ELF-1 (cell line): ENCODE results near the gene MOCOS.
A peak's percentile ranks its signal among the peaks of the same experiment; 100 is the strongest.
"Not testable (repeated sequence)": the region's sequence is repeated elsewhere in the genome, so short reads cannot be mapped to it uniquely, and the experiment has no call there.

ENCODE experiments used
- DNase-seq: peaks from one replicate; pipeline ENCODE4 v3.0.0-alpha.2; 2016; ENCODE audit warnings: low read depth, low spot score

MOCOS gene

GRCh38 chr18:36199691-36200295, 12.5 kb downstream of the MOCOS start:
- DNase-seq, result no peak

- DNase-seq, result no peak
Observed at GRCh38 chr18:36200354-36200771, 13.1 kb downstream of the MOCOS start.

- no peak for DNase-seq
Observed at GRCh38 chr18:36201765-36202164, 14.5 kb downstream of the MOCOS start.

GRCh38 chr18:36203360-36203895, 16.1 kb downstream of the MOCOS start:
- DNase-seq, result no peak

GRCh38 chr18:36205166-36205565, 17.9 kb downstream of the MOCOS start:
- no peak for DNase-seq

- no peak for DNase-seq
Observed at GRCh38 chr18:36207303-36207702, 20.0 kb downstream of the MOCOS start.

GRCh38 chr18:36207969-36208368, 20.7 kb downstream of the MOCOS start:
- DNase-seq, result not testable (repeated sequence)

GRCh38 chr18:36211612-36212065, 24.3 kb downstream of the MOCOS start:
- DNase-seq, result no peak

- DNase-seq, result peak; percentile 50
Observed at GRCh38 chr18:36212301-36213171, 25.2 kb downstream of the MOCOS start.

GRCh38 chr18:36214811-36215210, 27.5 kb downstream of the MOCOS start:
- DNase-seq, result no peak

GRCh38 chr18:36215577-36215976, 28.3 kb downstream of the MOCOS start:
- DNase-seq, result no peak

- no peak for DNase-seq
Observed at GRCh38 chr18:36217348-36217747, 30.1 kb downstream of the MOCOS start.

GRCh38 chr18:36229188-36229587, 41.9 kb downstream of the MOCOS start:
- no peak for DNase-seq

GRCh38 chr18:36240510-36240909, 53.2 kb downstream of the MOCOS start:
- DNase-seq, result not testable (repeated sequence)

- DNase-seq, result no peak
Observed at GRCh38 chr18:36241831-36242230, 54.5 kb downstream of the MOCOS start.

GRCh38 chr18:36247036-36247435, 59.7 kb downstream of the MOCOS start:
- DNase-seq, result peak; percentile 91

- DNase-seq, result no peak
Observed at GRCh38 chr18:36249392-36249791, 62.1 kb downstream of the MOCOS start.

GRCh38 chr18:36250827-36251226, 63.5 kb downstream of the MOCOS start:
- no peak for DNase-seq

GRCh38 chr18:36255072-36255698, 67.9 kb downstream of the MOCOS start:
- DNase-seq, result peak; percentile 38

GRCh38 chr18:36256094-36256493, 68.8 kb downstream of the MOCOS start:
- no peak for DNase-seq

GRCh38 chr18:36262971-36263370, 75.7 kb downstream of the MOCOS start:
- DNase-seq, result no peak

- DNase-seq, result no peak
Observed at GRCh38 chr18:36264283-36264682, 77.0 kb downstream of the MOCOS start.
